ENCODE measurements around the gene S100A7A.
A peak's percentile ranks its signal among the peaks of the same experiment; 100 is the strongest.

Gene S100A7A

DNA sequence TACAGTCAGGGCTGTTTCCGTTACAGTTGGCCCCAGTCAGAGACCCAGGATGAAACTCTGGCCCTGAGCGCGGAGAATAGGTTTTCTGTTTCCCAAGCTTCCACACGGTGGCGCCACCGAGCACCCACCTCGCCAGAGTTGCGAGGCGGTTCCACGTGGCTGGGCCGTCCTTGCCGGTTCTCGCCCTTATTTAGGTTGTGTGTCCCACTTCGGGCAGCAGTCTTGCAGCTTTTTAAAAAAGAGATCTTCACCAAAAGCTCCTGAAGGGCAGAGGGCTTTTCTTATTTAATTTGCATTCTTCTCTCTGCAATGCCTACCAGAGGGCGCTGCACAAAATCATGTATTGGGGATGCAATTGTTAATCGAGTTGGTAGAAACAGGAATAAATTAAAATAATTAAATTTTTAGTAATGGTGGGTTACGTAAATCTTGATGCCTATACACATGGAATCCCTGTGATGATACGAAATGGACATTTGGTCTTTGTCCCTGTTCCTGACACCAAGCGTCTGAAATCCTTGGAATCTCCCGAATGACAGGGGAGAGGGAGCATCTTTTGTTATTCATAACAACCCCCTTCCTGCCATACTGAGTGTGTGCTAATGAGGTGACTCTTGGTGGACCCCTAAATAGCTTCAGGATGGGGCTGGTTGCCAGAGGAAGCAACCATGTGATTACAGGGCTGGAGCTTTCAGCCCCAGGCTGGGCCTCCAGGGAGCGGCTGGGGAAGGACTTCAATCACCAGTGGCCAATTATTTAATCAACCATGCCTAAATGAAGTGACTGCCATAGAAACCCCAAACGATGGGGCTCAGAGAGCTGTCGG lies 49.7 kb downstream of the S100A7A start:
- Mint-ChIP-seq H3K9me3 (peaks cover 7% of the 10 kb centered on the region), H3K36me3 (ENCODE audit: low read depth) (no peaks in the 10 kb centered on the region), H3K27ac (no peak overlapping the region), H3K4me1 (peaks cover 5% of the 10 kb centered on the region), H3K4me3 (no peak overlapping the region), H3K27me3 (ENCODE audit: low read depth, poor library complexity) (peaks cover 29% of the 10 kb centered on the region)
- TF ChIP-seq, protein P1, sequence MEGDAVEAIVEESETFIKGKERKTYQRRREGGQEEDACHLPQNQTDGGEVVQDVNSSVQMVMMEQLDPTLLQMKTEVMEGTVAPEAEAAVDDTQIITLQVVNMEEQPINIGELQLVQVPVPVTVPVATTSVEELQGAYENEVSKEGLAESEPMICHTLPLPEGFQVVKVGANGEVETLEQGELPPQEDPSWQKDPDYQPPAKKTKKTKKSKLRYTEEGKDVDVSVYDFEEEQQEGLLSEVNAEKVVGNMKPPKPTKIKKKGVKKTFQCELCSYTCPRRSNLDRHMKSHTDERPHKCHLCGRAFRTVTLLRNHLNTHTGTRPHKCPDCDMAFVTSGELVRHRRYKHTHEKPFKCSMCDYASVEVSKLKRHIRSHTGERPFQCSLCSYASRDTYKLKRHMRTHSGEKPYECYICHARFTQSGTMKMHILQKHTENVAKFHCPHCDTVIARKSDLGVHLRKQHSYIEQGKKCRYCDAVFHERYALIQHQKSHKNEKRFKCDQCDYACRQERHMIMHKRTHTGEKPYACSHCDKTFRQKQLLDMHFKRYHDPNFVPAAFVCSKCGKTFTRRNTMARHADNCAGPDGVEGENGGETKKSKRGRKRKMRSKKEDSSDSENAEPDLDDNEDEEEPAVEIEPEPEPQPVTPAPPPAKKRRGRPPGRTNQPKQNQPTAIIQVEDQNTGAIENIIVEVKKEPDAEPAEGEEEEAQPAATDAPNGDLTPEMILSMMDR (IDR thresholded peaks at IDR 0.05), result peak; percentile 84
- DNase-seq, result peak; percentile 77

DNA sequence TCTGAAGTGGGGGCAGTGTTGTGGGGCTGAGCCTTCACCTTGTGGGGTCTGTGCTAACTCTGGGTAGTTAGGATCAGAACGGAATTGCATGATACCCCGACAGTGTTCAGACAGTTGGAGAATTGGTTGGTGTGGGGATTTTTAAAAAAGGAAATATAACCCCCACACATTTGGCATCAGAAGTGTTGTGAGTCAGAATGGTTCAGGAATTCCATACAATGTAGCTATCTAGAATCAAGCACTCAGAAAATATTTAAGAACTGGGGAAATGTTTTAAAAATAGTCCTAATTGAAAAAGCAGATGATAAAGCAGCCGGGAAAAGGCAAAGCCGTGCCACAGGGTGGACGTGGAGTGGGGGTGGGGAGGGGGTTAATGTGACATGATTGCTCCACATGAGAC lies 50.6 kb downstream of the S100A7A start:
- H3K4me1 Mint-ChIP-seq, result peaks cover 5% of the 10 kb centered on the region
- H3K27ac Mint-ChIP-seq, result no peak overlapping the region
- no peak overlapping the region for H3K4me3 Mint-ChIP-seq
- TF ChIP-seq, protein P1 (IDR thresholded peaks at IDR 0.05), result no peak
- peaks cover 12% of the 10 kb centered on the region for H3K9me3 Mint-ChIP-seq
- no peak for DNase-seq
- H3K36me3 Mint-ChIP-seq (ENCODE audit: low read depth), result no peaks in the 10 kb centered on the region
- peaks cover 29% of the 10 kb centered on the region for H3K27me3 Mint-ChIP-seq (ENCODE audit: low read depth, poor library complexity)

DNA sequence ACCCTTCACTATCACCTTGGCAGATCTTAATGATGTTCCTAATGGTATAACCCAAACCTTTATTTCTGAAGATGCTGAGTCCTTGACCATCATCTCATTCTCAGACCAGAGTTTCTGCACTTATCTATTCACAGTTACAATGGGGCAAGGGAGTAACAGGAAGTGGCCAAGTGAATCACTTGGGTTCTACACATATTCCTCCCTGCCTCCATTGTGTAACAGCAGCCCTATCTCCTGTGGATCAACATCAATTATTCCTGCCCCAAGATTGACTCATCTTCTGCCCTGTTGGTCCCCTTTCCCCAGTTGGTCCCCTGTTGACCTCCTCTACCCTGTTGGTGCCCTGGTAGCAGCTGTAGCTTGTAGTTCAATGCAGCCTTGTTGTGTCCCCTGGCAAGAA lies 54.4 kb downstream of the S100A7A start:
- no peak for DNase-seq
- TF ChIP-seq, protein P1 (IDR thresholded peaks at IDR 0.05), result no peak
- H3K9me3 Mint-ChIP-seq, result peaks cover 27% of the 10 kb centered on the region
- H3K36me3 Mint-ChIP-seq (ENCODE audit: low read depth), result no peaks in the 10 kb centered on the region
- H3K4me1 Mint-ChIP-seq, result peaks cover 5% of the 10 kb centered on the region
- peaks cover 31% of the 10 kb centered on the region for H3K27me3 Mint-ChIP-seq (ENCODE audit: low read depth, poor library complexity)
- H3K27ac Mint-ChIP-seq, result no peak overlapping the region
- no peak overlapping the region for H3K4me3 Mint-ChIP-seq

All from nephron progenitor cell (in vitro differentiated cells).